Smooth muscle cell of bladder (primary cell): ENCODE measurements around the gene ARPC1A. TPM values are rescaled to one million over a fixed set of nuclear protein-coding genes. Genes with fewer than 3 reads are reported as not detected.

Experiments
- total RNA-seq: library from RNA; depleted of rRNA; stranded (reverse); fragments of >200 nt; gene quantifications from 2 replicates; pipeline ENCODE4 v1.2.3, GENCODE V29; 2014

Gene ARPC1A
- total RNA-seq, result 203 and 209 TPM in 2 replicates

DNA sequence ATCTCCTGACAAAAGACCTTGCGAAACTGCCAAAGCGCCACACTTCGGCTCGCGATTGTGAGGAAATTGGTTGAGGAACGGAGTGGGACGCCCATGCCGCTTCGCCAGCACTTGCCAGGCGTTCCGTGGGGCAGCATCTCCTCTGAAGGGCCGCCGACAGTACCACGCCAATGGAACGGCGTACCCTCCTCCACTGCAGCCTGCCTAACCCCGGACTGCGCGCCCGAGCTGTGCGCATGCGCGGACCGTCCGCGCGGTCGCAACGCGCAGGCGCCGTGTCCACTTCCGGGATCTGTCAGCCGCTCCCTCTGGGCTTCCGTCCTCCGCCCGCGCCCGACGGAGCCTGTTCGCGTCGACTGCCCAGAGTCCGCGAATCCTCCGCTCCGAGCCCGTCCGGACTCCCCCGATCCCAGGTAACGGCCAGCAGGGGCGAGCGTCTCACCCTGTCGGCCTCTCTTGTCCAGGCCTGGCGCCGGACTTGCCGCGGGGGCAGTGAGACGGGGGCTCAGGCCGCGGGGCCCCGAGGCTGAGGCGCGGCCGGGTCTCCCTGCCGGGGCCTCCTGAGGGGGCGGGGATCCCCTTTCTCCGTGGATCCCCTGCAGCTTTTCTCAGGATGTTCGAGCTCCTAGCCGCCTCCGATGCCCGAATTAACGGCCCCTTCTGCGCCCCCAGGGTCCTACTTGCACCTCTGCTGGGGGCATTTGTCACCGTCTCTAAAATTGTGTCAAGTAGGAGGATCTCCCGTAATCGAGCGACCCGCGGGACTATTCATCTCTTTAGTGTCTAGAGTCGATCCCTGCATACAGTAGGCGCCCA is at the start of gene ARPC1A:
ARPC1A (plus strand) TSS at position 307 of the 816 bp plus-strand sequence. CDS start 7,456 bp downstream, outside the sequence.

GRCh38 chr7:99374111-99375064 is 48.7 kb downstream of the ARPC1A start, which contains the start of gene ARPC1B:
ARPC1B (plus strand) TSS chr7:99374730; CDS start chr7:99385715, 10,985 bp downstream.

DNA sequence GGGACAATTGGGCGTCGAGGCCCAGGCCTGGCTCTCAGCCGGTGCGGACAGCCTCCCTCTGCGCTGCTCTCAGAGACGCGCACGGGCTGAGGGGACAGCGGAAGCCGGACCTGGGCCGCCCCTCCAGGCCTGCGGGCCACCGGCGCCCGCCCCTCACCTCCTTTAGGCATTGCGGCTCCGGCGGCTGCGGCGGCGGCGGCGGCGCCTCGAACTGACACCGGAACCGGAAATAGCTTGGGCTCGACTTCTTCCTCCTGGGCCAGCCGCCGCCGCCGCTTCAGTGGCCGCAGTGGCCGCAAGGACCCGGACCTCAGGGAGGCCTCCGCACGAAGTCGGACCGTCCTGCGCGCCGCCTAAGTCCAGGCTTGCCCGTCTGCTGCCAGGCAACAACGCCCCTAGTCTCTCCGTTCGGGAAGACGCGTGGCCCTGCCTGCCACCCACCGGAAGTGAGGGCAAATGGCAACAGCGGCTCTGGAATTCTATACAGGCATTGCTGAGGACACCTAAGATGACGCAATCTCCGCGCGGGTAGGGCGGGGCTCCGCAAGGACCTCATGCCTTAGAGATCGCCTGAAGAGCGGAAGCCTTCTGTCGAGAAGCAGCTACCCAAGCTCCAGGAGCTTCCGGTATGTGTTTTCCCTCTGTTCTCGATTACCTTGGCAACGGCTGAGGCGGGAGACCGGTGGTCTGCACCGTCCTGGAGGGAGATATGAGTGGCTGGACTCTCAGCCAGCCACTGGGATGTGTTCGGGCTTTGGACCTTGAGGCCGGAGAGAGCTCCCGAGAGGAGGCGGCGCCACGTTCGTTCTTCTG is 82.9 kb downstream of the ARPC1A start, which contains the start of the genes BUD31 and PDAP1:
BUD31 (plus strand) TSS at position 591 of the 813 bp plus-strand sequence. CDS start 2,124 bp downstream, outside the sequence.
PDAP1 (minus strand) TSS at position 219 of the 813 bp plus-strand sequence; CDS start at position 170, 49 bp downstream.

Other genes with a start within 250 kb of the ARPC1A start
- gene SMURF1, start 181.8 kb upstream of the ARPC1A start, total RNA-seq, result 14.1 and 17.8 TPM in 2 replicates
- not detected in 2 replicates for gene KPNA7, start 117.8 kb upstream of the ARPC1A start, total RNA-seq
- not detected in 2 replicates for gene MYH16, start 53.1 kb upstream of the ARPC1A start, total RNA-seq
- 361 and 534 TPM in 2 replicates for gene ARPC1B, start 48.8 kb downstream of the ARPC1A start, total RNA-seq
- gene PDAP1, start 82.7 kb downstream of the ARPC1A start, total RNA-seq, result 26.9 and 29.2 TPM in 2 replicates
- gene BUD31, start 83.1 kb downstream of the ARPC1A start, total RNA-seq, result 142 and 174 TPM in 2 replicates
- gene PTCD1, start 112.9 kb downstream of the ARPC1A start, total RNA-seq, result 7.1 and 8.1 TPM in 2 replicates
- gene CPSF4, start 113.0 kb downstream of the ARPC1A start, total RNA-seq, result 21.6 and 28.1 TPM in 2 replicates
- 443 and 477 TPM in 2 replicates for gene ATP5MF, start 140.3 kb downstream of the ARPC1A start, total RNA-seq
- 2.6 and 3.6 TPM in 2 replicates for gene ZNF789, start 147.0 kb downstream of the ARPC1A start, total RNA-seq
- 22.5 and 27.3 TPM in 2 replicates for gene ZNF394, start 174.4 kb downstream of the ARPC1A start, total RNA-seq
- gene ZKSCAN5, start 178.8 kb downstream of the ARPC1A start, total RNA-seq, result 10.8 and 12.1 TPM in 2 replicates
- 5.3 and 5.5 TPM in 2 replicates for gene FAM200A, start 226.2 kb downstream of the ARPC1A start, total RNA-seq
- gene ZNF655, start 232.7 kb downstream of the ARPC1A start, total RNA-seq, result 42.6 and 45.9 TPM in 2 replicates